GM10266 (cell line): ENCODE measurements around the gene ZNF484.
"Not testable (repeated sequence)": the region's sequence is repeated elsewhere in the genome, so short reads cannot be mapped to it uniquely, and the experiment has no call there.

ENCODE experiments used
- DNase-seq: peaks from one replicate; pipeline ENCODE4 v3.0.0; 2012; ENCODE audit errors: extremely low spot score
- TF ChIP-seq, protein P1 (sequence below): IDR thresholded peaks from 2 replicates; pipeline ENCODE4 v1.5.1; 2012; ENCODE audit warnings: mild to moderate bottlenecking, low read depth; ENCODE audit not compliant: control insufficient read depth, insufficient read depth; ENCODE audit errors: missing control alignments

ZNF484 gene

GRCh38 chr9:92894711-92895362, 17.0 kb upstream of the ZNF484 start:
- no peak for DNase-seq
- TF ChIP-seq, protein P1, sequence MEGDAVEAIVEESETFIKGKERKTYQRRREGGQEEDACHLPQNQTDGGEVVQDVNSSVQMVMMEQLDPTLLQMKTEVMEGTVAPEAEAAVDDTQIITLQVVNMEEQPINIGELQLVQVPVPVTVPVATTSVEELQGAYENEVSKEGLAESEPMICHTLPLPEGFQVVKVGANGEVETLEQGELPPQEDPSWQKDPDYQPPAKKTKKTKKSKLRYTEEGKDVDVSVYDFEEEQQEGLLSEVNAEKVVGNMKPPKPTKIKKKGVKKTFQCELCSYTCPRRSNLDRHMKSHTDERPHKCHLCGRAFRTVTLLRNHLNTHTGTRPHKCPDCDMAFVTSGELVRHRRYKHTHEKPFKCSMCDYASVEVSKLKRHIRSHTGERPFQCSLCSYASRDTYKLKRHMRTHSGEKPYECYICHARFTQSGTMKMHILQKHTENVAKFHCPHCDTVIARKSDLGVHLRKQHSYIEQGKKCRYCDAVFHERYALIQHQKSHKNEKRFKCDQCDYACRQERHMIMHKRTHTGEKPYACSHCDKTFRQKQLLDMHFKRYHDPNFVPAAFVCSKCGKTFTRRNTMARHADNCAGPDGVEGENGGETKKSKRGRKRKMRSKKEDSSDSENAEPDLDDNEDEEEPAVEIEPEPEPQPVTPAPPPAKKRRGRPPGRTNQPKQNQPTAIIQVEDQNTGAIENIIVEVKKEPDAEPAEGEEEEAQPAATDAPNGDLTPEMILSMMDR: no peak

DNA sequence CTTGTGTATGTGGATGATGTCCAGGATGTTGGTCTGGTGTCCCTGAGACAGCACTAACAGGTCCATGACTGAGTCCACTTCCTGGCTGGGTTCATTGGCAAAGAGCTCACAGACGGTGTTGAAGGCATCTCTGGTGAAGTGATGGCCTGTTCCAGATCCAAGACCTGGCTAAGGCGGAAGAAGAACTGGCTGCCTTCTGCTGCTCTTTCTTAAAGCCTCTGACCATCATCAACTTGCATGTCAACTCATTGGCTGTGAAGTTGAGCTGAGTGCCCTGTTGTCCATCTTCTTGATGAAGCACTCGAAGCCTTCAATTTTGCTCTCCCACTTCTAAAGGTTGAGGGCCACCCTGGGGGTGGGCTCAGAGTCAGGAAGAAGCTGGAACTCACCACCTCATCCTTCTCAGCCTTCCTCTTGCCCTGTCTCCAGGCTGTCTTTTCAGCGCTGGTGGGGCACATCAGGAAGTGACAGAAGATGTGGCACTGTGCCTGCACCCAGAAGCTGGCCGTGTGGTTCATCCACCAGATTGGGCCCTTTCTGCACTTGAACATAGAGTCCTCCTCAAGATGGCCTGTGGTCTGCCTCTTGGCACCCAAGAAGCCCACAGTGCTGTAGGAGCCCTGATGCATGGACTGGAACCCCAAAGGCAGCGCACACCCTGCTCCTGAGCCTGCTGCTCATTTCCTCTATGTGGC, 16.2 kb upstream of the ZNF484 start:
- DNase-seq: not testable (repeated sequence)

DNA sequence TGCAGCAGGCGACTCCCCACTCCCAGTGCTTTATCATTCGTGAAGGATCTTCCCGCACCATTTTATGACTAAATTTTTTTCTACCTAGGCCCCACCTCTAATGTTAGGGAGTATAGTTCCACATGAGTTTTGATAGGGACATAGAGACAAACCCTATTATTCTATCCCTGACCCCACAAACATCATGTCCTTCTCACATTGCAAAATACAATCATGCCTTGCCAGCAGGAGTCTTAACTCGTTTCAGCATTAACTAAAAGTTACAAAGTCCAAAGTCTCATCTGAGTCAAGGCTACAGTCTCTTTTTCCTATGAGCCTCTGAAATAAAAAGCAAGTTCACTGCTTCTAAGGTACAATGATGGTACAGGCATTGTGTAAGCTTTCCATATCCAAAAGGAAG, 14.4 kb upstream of the ZNF484 start:
- DNase-seq: not testable (repeated sequence)

GRCh38 chr9:92890761-92891160, 12.9 kb upstream of the ZNF484 start:
- TF ChIP-seq, protein P1: no peak
- DNase-seq: no peak

GRCh38 chr9:92887880-92888338, 10.1 kb upstream of the ZNF484 start:
- DNase-seq: no peak
- TF ChIP-seq, protein P1: no peak

DNA sequence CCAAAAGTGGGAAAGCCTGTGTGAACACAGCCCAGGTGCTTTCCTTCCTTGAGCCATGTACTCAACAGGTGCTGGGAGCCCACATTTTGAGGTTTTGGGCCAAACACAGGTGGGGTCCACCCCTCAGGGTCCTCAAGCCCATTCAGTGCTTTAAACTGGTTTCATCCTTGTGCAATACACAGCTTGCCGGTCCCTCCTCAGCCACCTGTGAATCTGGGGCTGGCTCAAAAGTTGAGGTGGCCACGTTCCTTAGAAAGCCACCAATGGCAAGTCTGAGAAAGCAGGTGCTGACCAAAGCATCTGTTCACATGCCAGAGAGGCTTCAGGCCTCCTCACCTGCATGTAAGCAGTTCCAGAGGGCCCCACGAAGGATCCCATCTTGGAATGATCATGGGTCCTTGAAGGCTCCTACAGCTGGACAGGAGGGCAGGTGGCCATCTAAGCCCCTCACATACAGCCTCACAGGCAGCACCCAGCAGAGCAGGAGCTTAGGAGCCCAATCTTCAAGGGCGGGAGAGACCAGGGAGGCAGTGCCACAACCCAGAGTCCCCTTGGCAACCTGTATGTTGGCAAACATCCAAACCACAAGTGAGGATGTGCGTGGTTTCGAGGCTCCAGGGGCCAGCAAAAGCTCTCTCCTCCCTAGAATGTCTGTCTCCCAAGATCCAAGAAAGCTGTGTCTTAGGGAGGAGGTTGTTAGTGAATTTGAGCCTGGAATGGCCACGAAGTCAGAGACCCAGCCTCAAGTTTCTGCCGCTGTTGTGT, 9.2 kb upstream of the ZNF484 start:
- DNase-seq: not testable (repeated sequence)

- DNase-seq: not testable (repeated sequence)
Measured at GRCh38 chr9:92883666-92884405, 6.0 kb upstream of the ZNF484 start.

GRCh38 chr9:92882276-92882675, 4.4 kb upstream of the ZNF484 start:
- TF ChIP-seq, protein P1: no peak
- DNase-seq: no peak

GRCh38 chr9:92875373-92875772, 2.5 kb downstream of the ZNF484 start:
- DNase-seq: no peak
- TF ChIP-seq, protein P1: no peak
